Ascending aorta (tissue), 2 donors: ENCODE data around the gene ZDHHC5. TPM values are rescaled to one million over a fixed set of nuclear protein-coding genes. Genes with fewer than 3 reads are reported as not detected.

ENCODE experiments used
- DNase-seq, 2 donors: peaks; one replicate each; pipeline ENCODE4 v3.0.0-alpha.2; 2019; ENCODE audit warnings: low spot score in 2 of 2
- H3K27ac ChIP-seq, 2 donors: fragments of 200-600 bp; sonication (generic); one replicate each; pipeline ENCODE4 v1.5.1; 2016 to 2017; ENCODE audit warnings: mild to moderate bottlenecking in 1 of 2
- H3K27me3 ChIP-seq: fragments of 200-600 bp; sonication (generic); one replicate; pipeline ENCODE4 v1.5.1; 2017
- H3K36me3 ChIP-seq, 2 donors: fragments of 200-600 bp; sonication (generic); one replicate each; pipeline ENCODE4 v1.5.1; 2016
- H3K4me1 ChIP-seq, 2 donors: fragments of 200-600 bp; sonication (generic); one replicate each; pipeline ENCODE4 v1.5.1; 2016 to 2017; ENCODE audit warnings: mild to moderate bottlenecking in 1 of 2
- H3K4me3 ChIP-seq, 2 donors: fragments of 200-600 bp; sonication (generic); one replicate each; pipeline ENCODE4 v1.5.1; 2016 to 2017; ENCODE audit warnings: mild to moderate bottlenecking in 1 of 2
- H3K9me3 ChIP-seq, 2 donors: fragments of 200-600 bp; sonication (generic); one replicate each; pipeline ENCODE4 v1.5.1; 2016
- CTCF ChIP-seq, 3 experiments: fragments of 200-600 bp in 2 of 3; fragments of 450-650 bp in 1 of 3; sonication (generic) in 2 of 3; IDR thresholded peaks; one replicate each; pipeline ENCODE4 v1.5.1; 2016 to 2019; ENCODE audit warnings: antibody characterized with exemption in 3 of 3, mild to moderate bottlenecking in 1 of 3, moderate library complexity in 1 of 3
- intact Hi-C: fragments of 100-400 bp; cut with DNase I; formaldehyde crosslinking; loops from one replicate; pipeline ENCODE4 v1.15.1; 2023
- total RNA-seq: library from RNA; depleted of rRNA; stranded (reverse); fragments of >200 nt; gene quantifications from one replicate; pipeline ENCODE4 v1.1.0, GENCODE V29; 2016

ZDHHC5 gene
- 26.2 TPM for total RNA-seq

- Histone ChIP-seq H3K4me1 (peaks cover 6 to 16% of the 10 kb centered on the region in 2 donors), H3K4me3 (peak within 1 kb of the TSS; percentile 90 to 96), H3K9me3 (no peaks in the 10 kb centered on the region), H3K27ac (peak within 1 kb of the TSS; percentile 98), H3K36me3 (peaks cover 7 to 13% of the 10 kb centered on the region in 2 donors), H3K27me3 (no peaks in the 10 kb centered on the region)
- peak; percentile 33 to 69 (median 34) for TF ChIP-seq CTCF (IDR thresholded peaks at IDR 0.05)
- DNase-seq = peak; percentile 98 to 100
- intact Hi-C loops = loop anchor here (1.0 to 5.0 kb wide), 7 partner anchors 11 to 910 kb away; partner anchors contain the start of genes CLP1, CTNND1, MED19 and SELENOH
Measured at GRCh38 chr11:57667736-57668433, at the start of gene ZDHHC5. ZDHHC5 (plus strand) TSS chr11:57668114; CDS start chr11:57673091, 4,977 bp downstream.

- TF ChIP-seq CTCF (IDR thresholded peaks at IDR 0.05) = no peak
- no peak overlapping the region for H3K4me3 ChIP-seq
- no peak overlapping the region for H3K27ac ChIP-seq
- peaks cover 0 to 5% of the 10 kb centered on the region in 2 donors for H3K9me3 ChIP-seq
- H3K36me3 ChIP-seq = peaks cover 29 to 63% of the 10 kb centered on the region in 2 donors
- intact Hi-C loops = no loop called here
- no peak for DNase-seq
- no peaks in the 10 kb centered on the region for H3K27me3 ChIP-seq
- no peaks in the 10 kb centered on the region for H3K4me1 ChIP-seq
Measured at GRCh38 chr11:57618438-57618837, 49.5 kb upstream of the ZDHHC5 start.

GRCh38 chr11:57619331-57619730 is 48.6 kb upstream of the ZDHHC5 start:
- H3K9me3 ChIP-seq = peaks cover 0 to 5% of the 10 kb centered on the region in 2 donors
- H3K36me3 ChIP-seq = peaks cover 20 to 54% of the 10 kb centered on the region in 2 donors
- no peak overlapping the region for H3K27ac ChIP-seq
- no peak for DNase-seq
- intact Hi-C loops = no loop called here
- no peaks in the 10 kb centered on the region for H3K27me3 ChIP-seq
- no peaks in the 10 kb centered on the region for H3K4me1 ChIP-seq
- no peak overlapping the region for H3K4me3 ChIP-seq
- no peak for TF ChIP-seq CTCF (IDR thresholded peaks at IDR 0.05)

- H3K36me3 ChIP-seq = peaks cover 9 to 43% of the 10 kb centered on the region in 2 donors
- H3K4me3 ChIP-seq = no peak overlapping the region
- H3K27me3 ChIP-seq = no peaks in the 10 kb centered on the region
- DNase-seq = no peak
- H3K4me1 ChIP-seq = no peaks in the 10 kb centered on the region
- intact Hi-C loops = no loop called here
- no peak for TF ChIP-seq CTCF (IDR thresholded peaks at IDR 0.05)
- no peak overlapping the region for H3K27ac ChIP-seq
- peaks cover 0 to 5% of the 10 kb centered on the region in 2 donors for H3K9me3 ChIP-seq
Measured at GRCh38 chr11:57620467-57620866, 47.4 kb upstream of the ZDHHC5 start.

GRCh38 chr11:57622263-57622662 is 45.7 kb upstream of the ZDHHC5 start:
- no peak overlapping the region for H3K27ac ChIP-seq
- H3K4me1 ChIP-seq = no peaks in the 10 kb centered on the region
- H3K4me3 ChIP-seq = no peak overlapping the region
- no peak for TF ChIP-seq CTCF (IDR thresholded peaks at IDR 0.05)
- DNase-seq = no peak
- H3K36me3 ChIP-seq = peaks cover 4 to 31% of the 10 kb centered on the region in 2 donors
- no peaks in the 10 kb centered on the region for H3K27me3 ChIP-seq
- H3K9me3 ChIP-seq = peaks cover 0 to 5% of the 10 kb centered on the region in 2 donors
- intact Hi-C loops = no loop called here
